SK-N-SH (cell line): ENCODE data around the gene ADCY5. TPM values are rescaled to one million over a fixed set of nuclear protein-coding genes. Genes with fewer than 3 reads are reported as not detected.

ENCODE experiments used
- CTCF ChIA-PET: fragments of 300-600, 350-600 bp; formaldehyde crosslinking; extraction: SDS; loops from one replicate; lab custom pipeline; 2021; lab: Yijun Ruan, JAX
- POLR2A ChIA-PET: fragments of 350-600 bp; sonication (Branson Sonifier 250); formaldehyde crosslinking; extraction: SDS; loops from one replicate; lab custom pipeline; 2020; ENCODE audit warnings: antibody characterized with exemption, inconsistent platforms; lab: Yijun Ruan, JAX
- DNase-seq: peaks from one replicate; pipeline ENCODE4 v3.0.0; 2012
- H2AFZ ChIP-seq: fragments of 200-600 bp; sonication (generic); 2 replicates; pipeline ENCODE4 v1.8.1; 2016; ENCODE audit warnings: antibody characterized with exemption, mild to moderate bottlenecking, low read depth
- H3F3A ChIP-seq: fragments of 200-600 bp; sonication (generic); replicated peaks from 2 replicates; pipeline ENCODE3; 2016; ENCODE audit warnings: antibody characterized with exemption, mild to moderate bottlenecking; ENCODE audit not compliant: insufficient read depth
- H3K27ac ChIP-seq, 2 experiments: fragments of 200-500 bp in 1 of 2; fragments of 200-600 bp in 1 of 2; sonication (Bioruptor generic) in 1 of 2; sonication (generic), shearing (Covaris generic) in 1 of 2; 2 replicates each; pipeline versions ENCODE4 v1.5.1 to v1.6.1; 2014 to 2016; ENCODE audit warnings: low read depth in 2 of 2, inconsistent platforms in 1 of 2, low read length in 1 of 2, mild to moderate bottlenecking in 1 of 2, mixed read lengths in 1 of 2
- H3K27me3 ChIP-seq: fragments of 200-600 bp; sonication (generic), shearing (Covaris generic); 2 replicates; pipeline ENCODE4 v1.6.1; 2016; ENCODE audit warnings: mixed run types; ENCODE audit not compliant: insufficient read depth
- H3K36me3 ChIP-seq, 2 experiments: fragments of 200-500 bp in 1 of 2; fragments of 200-600 bp in 1 of 2; sonication (Bioruptor generic) in 1 of 2; sonication (generic) in 1 of 2; replicated peaks in 1 of 2; 2 replicates each; pipeline versions ENCODE3 to v1.5.1; 2014 to 2016; ENCODE audit warnings: low read length in 1 of 2, mild to moderate bottlenecking in 1 of 2; ENCODE audit not compliant: insufficient read depth in 2 of 2, control insufficient read depth in 1 of 2
- H3K4me1 ChIP-seq, 2 experiments: fragments of 200-500 bp in 1 of 2; fragments of 200-600 bp in 1 of 2; sonication (Bioruptor generic) in 1 of 2; sonication (generic), shearing (Covaris generic) in 1 of 2; 2 replicates each; pipeline versions ENCODE4 v1.5.1 to v1.6.1; 2014 to 2016; ENCODE audit warnings: low read depth in 1 of 2, low read length in 1 of 2, mixed run types in 1 of 2; ENCODE audit not compliant: insufficient read depth in 2 of 2, control insufficient read depth in 1 of 2
- H3K4me2 ChIP-seq: fragments of 200-600 bp; sonication (generic), shearing (Covaris generic); 2 replicates; pipeline ENCODE4 v1.6.1; 2017; ENCODE audit warnings: mixed run types
- H3K4me3 ChIP-seq, 2 experiments: fragments of 200-500 bp in 1 of 2; fragments of 200-600 bp in 1 of 2; sonication (Bioruptor generic) in 1 of 2; sonication (generic), shearing (Covaris generic) in 1 of 2; 2 replicates each; pipeline versions ENCODE4 v1.5.1 to v1.8.1; 2014 to 2016; ENCODE audit warnings: low read depth in 2 of 2, inconsistent platforms in 1 of 2, low read length in 1 of 2, mild to moderate bottlenecking in 1 of 2, mixed read lengths in 1 of 2, moderate library complexity in 1 of 2
- H3K79me2 ChIP-seq: fragments of 200-600 bp; sonication (generic); 2 replicates; pipeline ENCODE4 v1.8.1; 2017; ENCODE audit warnings: mild to moderate bottlenecking; ENCODE audit not compliant: insufficient read depth
- H3K9ac ChIP-seq: fragments of 200-600 bp; sonication (generic); 2 replicates; pipeline ENCODE4 v1.6.1; 2017; ENCODE audit warnings: mixed run types
- H3K9me2 ChIP-seq: fragments of 200-600 bp; sonication (generic); 2 replicates; pipeline ENCODE4 v1.6.1; 2017; ENCODE audit warnings: mixed run types
- H3K9me3 ChIP-seq: fragments of 200-600 bp; sonication (generic); 2 replicates; pipeline ENCODE4 v1.6.1; 2017; ENCODE audit warnings: mixed run types, mild to moderate bottlenecking, moderate library complexity
- H4K20me1 ChIP-seq: fragments of 200-600 bp; sonication (generic); 2 replicates; pipeline ENCODE4 v1.6.1; 2017; ENCODE audit warnings: mild to moderate bottlenecking, mixed run types; ENCODE audit not compliant: insufficient read depth
- CHD2 ChIP-seq: fragments of 150-350 bp; IDR thresholded peaks from 2 replicates; pipeline ENCODE4 v1.6.1; 2018; ENCODE audit warnings: low read length; ENCODE audit not compliant: partially characterized antibody
- ELF1 ChIP-seq: IDR thresholded peaks from 2 replicates; pipeline ENCODE4 v1.4.0; 2012
- FOSL2 ChIP-seq: IDR thresholded peaks from 2 replicates; pipeline ENCODE4 v1.4.0; 2012; ENCODE audit warnings: low read depth, mild to moderate bottlenecking, moderate library complexity, borderline replicate concordance
- FOXM1 ChIP-seq: IDR thresholded peaks from 2 replicates; pipeline ENCODE4 v1.4.0; 2012; ENCODE audit warnings: low read depth, mild to moderate bottlenecking
- GABPA ChIP-seq: IDR thresholded peaks from 2 replicates; pipeline ENCODE4 v1.4.0; 2012; ENCODE audit warnings: low read depth, mild to moderate bottlenecking
- IRF3 ChIP-seq: fragments of 150-350 bp; IDR thresholded peaks from 2 replicates; pipeline ENCODE4 v1.6.1; 2016; ENCODE audit warnings: mild to moderate bottlenecking, low read depth, low read length
- JUND ChIP-seq: IDR thresholded peaks from 2 replicates; pipeline ENCODE4 v1.4.0; 2012
- MXI1 ChIP-seq: IDR thresholded peaks from 2 replicates; pipeline ENCODE4 v1.6.1; 2012; ENCODE audit warnings: mild to moderate bottlenecking, low read depth, low read length, improper control_type of control experiment
- NRF1 ChIP-seq: IDR thresholded peaks from 2 replicates; pipeline ENCODE4 v1.6.1; 2012; ENCODE audit warnings: low read depth, mild to moderate bottlenecking, low read length
- RCOR1 ChIP-seq: fragments of 150-350 bp; IDR thresholded peaks from 2 replicates; pipeline ENCODE4 v1.6.1; 2017; ENCODE audit warnings: antibody characterized with exemption, low read length
- SMC3 ChIP-seq: IDR thresholded peaks from 2 replicates; pipeline ENCODE4 v1.6.1; 2012; ENCODE audit warnings: low read depth, low read length, improper control_type of control experiment
- TEAD4 ChIP-seq: IDR thresholded peaks from 2 replicates; pipeline ENCODE4 v1.4.0; 2012; ENCODE audit warnings: mild to moderate bottlenecking, borderline replicate concordance; ENCODE audit not compliant: insufficient read depth
- ZBTB33 ChIP-seq: IDR thresholded peaks from 2 replicates; pipeline ENCODE4 v1.4.0; 2012; ENCODE audit warnings: low read depth, borderline replicate concordance
- WGBS: methylation state at CpG from one replicate; pipeline ENCODE4 v1.1.6; 2017; ENCODE audit warnings: low lambda C conversion rate; 5-methylcytosine and 5-hydroxymethylcytosine counted together
- polyA plus RNA-seq, 3 experiments: library from polyadenylated mRNA; depleted of rRNA; stranded (reverse); fragments of >200 nt; gene quantifications; 2 replicates each; pipeline ENCODE4 v1.2.3, GENCODE V29; 2012

ADCY5 gene
- polyA plus RNA-seq, 1 of the 3 experiments (the other 2 are of a cell fraction), result 0.21 TPM

GRCh38 chr3:123483146-123483545 is 34.3 kb upstream of the ADCY5 start:
- 76% methylated on average over 3 of the region's 6 CpGs for WGBS
- H3K79me2 ChIP-seq, result no peaks in the 10 kb centered on the region
- CTCF ChIA-PET, result interaction anchor here (1.2 to 13.4 kb wide), 2 partner anchors 76 to 152 kb away, joined by 4 to 275 read pairs; no protein-coding TSS in a partner anchor

DNA sequence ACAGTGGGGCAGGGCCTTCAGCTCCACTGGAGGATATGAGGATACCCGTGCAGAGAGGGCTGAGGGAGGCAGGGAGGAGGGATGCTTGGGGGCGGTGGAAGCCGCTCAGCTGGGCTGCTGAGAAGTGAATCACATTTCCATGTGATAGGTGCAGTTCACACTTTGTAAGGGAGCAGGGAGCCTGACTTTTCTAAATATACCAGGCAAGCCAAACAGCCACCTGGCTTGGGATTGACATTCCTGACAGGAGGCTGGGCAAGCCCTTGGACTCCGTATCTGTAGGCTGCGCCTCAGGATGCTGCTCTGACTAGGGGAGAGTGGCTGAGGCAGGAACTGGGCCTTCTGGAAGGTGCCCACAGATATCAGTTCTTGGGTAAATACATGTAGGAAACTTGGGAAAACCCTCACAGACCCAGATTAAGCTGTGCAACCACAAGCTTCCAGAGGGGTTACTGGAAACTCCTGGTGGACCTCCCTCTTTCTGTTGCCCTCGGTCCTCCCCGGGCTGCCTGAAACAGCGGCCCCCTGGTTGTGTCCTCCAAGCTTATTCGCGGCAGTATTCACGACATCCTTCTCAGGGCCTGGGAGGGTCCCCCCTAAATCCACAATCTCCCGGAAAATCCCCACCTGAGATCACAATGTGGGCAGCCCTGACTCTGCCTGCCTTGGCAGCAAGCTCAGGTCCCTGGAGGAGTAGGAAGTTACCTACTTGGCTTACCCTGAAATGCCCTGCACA is 33.0 kb upstream of the ADCY5 start:
- CTCF ChIA-PET, result interaction anchor here (1.5 to 13.4 kb wide), 2 partner anchors 16 to 151 kb away, joined by 3 to 275 read pairs; no protein-coding TSS in a partner anchor
- no peaks in the 10 kb centered on the region for H3K4me1 ChIP-seq
- H3K9me2 ChIP-seq, result no peaks in the 10 kb centered on the region
- no peaks in the 10 kb centered on the region for H3K79me2 ChIP-seq
- POLR2A ChIA-PET, result no interaction called here
- TF ChIP-seq FOXM1 (no peak), IRF3 (no peak), CHD2 (no peak), ELF1 (no peak), MXI1 (no peak), FOSL2 (no peak), RCOR1 (no peak), GABPA (no peak), SMC3 (no peak)
- TF ChIP-seq, all 33 proteins: peak for 0
- Histone ChIP-seq H3K36me3 (no peaks in the 10 kb centered on the region), H2AFZ (no peak overlapping the region), H3K9me3 (no peaks in the 10 kb centered on the region), H3K4me3 (no peak overlapping the region), H4K20me1 (no peaks in the 10 kb centered on the region), H3K9ac (no peak overlapping the region), H3K27ac (no peak overlapping the region), H3F3A (no peaks in the 10 kb centered on the region), H3K27me3 (peaks cover 22% of the 10 kb centered on the region), H3K4me2 (no peak overlapping the region)
- no peak for DNase-seq
- 83% methylated on average over 10 of the region's 12 CpGs for WGBS

More at GRCh38 chr3:123483146-123483545, 34.3 kb upstream of the ADCY5 start:
- H3K9ac ChIP-seq, result no peak overlapping the region
- H3K9me3 ChIP-seq, result no peaks in the 10 kb centered on the region
- no peaks in the 10 kb centered on the region for H4K20me1 ChIP-seq
- H2AFZ ChIP-seq, result no peak overlapping the region
- H3F3A ChIP-seq, result no peaks in the 10 kb centered on the region
- no peak overlapping the region for H3K4me2 ChIP-seq
- H3K4me3 ChIP-seq, result no peak overlapping the region
- H3K27me3 ChIP-seq, result peaks cover 16% of the 10 kb centered on the region
- H3K27ac ChIP-seq, result no peak overlapping the region
- H3K9me2 ChIP-seq, result no peaks in the 10 kb centered on the region
- POLR2A ChIA-PET, result no interaction called here
- TF ChIP-seq JUND (no peak), TEAD4 (no peak), ZBTB33 (no peak), NRF1 (no peak)
- H3K36me3 ChIP-seq, result no peaks in the 10 kb centered on the region
- DNase-seq, result no peak
- no peaks in the 10 kb centered on the region for H3K4me1 ChIP-seq
